ENCODE results near the gene FIBP. TPM values are rescaled to one million over a fixed set of nuclear protein-coding genes. Genes with fewer than 3 reads are reported as not detected.

FIBP gene
- 49.9 and 50.2 TPM in 2 replicates for total RNA-seq (2013; cell fraction: nucleolus; rRNA removed)
- total RNA-seq (2014; rRNA removed), result 144 and 155 TPM in 2 replicates
- 78.4 and 82.8 TPM in 2 replicates for total RNA-seq (2014; rRNA removed; fragmentation: Illumina TruSeq; extraction: Trizol)
- 100.0 and 103 TPM in 2 replicates for total RNA-seq (2021)
- polyA plus RNA-seq (2011; ENCODE audit: low read depth), result 49.6 TPM
- 79.6 and 89.1 TPM in 2 replicates for polyA plus RNA-seq (2011; rRNA removed)
- 118 and 169 TPM in 2 replicates for polyA plus RNA-seq (2011; cell fraction: cytosol; rRNA removed)
- 160 and 164 TPM in 2 replicates for polyA plus RNA-seq (2011; cell fraction: nucleus; rRNA removed)
- 79.5 and 80.5 TPM in 2 replicates for polyA plus RNA-seq (2012)
- 59.8 and 78.7 TPM in 2 replicates for polyA plus RNA-seq (2014; fragmentation: Illumina TruSeq; extraction: Trizol)
- 10 to 100 TPM; 65.1 to 80.7 TPM for polyA plus RNA-seq (2014; fragmentation: Nextera tagmentation; extraction: Ambion mirVana)
- polyA plus RNA-seq (2014; rRNA removed), result 169 and 197 TPM in 2 replicates
- polyA plus RNA-seq (2016; fragmentation: Nextera tagmentation; extraction: Ambion mirVana), result 100 to 1,000 TPM; 176 to 182 TPM
- polyA minus RNA-seq (2011; rRNA and poly(A)+ RNA removed), result 72.7 and 118 TPM in 2 replicates
- polyA minus RNA-seq (2011; cell fraction: cytosol; rRNA and poly(A)+ RNA removed), result 53.2 and 62.5 TPM in 2 replicates
- 58.6 and 92.6 TPM in 2 replicates for polyA minus RNA-seq (2011; cell fraction: nucleus; rRNA and poly(A)+ RNA removed)
- Bru-seq, nascent RNA, result percentile 80 among the genes with signal in this experiment
- BruChase-seq, experiment 1, labeled RNA remaining after a 6-hour chase, result percentile 78 among the genes with signal in this experiment
- percentile 73 among the genes with signal in this experiment for BruChase-seq, experiment 2, labeled RNA remaining after a 2-hour chase
- long read RNA-seq, experiment 1, transcript FIBP-201 (10 exons, 1,261 nt), result minor isoform, 22 of 138 reads
- long read RNA-seq, experiment 1, transcript FIBP-202 (10 exons, 1,248 nt), result major isoform, 104 of 138 reads
- long read RNA-seq, experiment 1, partial matches to known transcripts, result 4 of 138 reads
- long read RNA-seq, experiment 1, other reads (novel, unspliced or antisense), result 8 of 138 reads
- long read RNA-seq, experiment 2, transcript FIBP-201 (10 exons, 1,261 nt), result minor isoform, 35 of 250 reads
- long read RNA-seq, experiment 2, transcript FIBP-202 (10 exons, 1,248 nt), result major isoform, 197 of 250 reads
- long read RNA-seq, experiment 2, partial matches to known transcripts, result 7 of 250 reads
- long read RNA-seq, experiment 2, other reads (novel, unspliced or antisense), result 9 of 250 reads

GRCh38 chr11:65888163-65888814 lies at the start of gene FIBP:
TSS of gene FIBP (minus strand) at chr11:65888471. CDS start at chr11:65888418, 53 bp downstream.
- under 1% methylated on average over 46 of the region's 57 CpGs for WGBS (ENCODE audit: insufficient coverage, insufficient replicate concordance, low lambda C conversion rate, missing lambda C conversion rate)
- peak within 1 kb of the TSS; percentile 73 for H3K9ac ChIP-seq (ENCODE audit: control insufficient read depth, insufficient read depth, low read length)
- ChIA-PET POLR2A (interaction anchor here (0.5 to 7.4 kb wide), 35 partner anchors 9 to 1141 kb away, joined by 3 to 155 read pairs (median 5); partner anchors contain the start of genes BANF1, C11orf68, CFL1 and EIF1AD), SMC1A (ENCODE audit: uncharacterized antibody, unreplicated experiment) (interaction anchor here (0.6 to 6.7 kb wide), 12 partner anchors 12 to 273 kb away, joined by 3 to 52 read pairs (median 8); partner anchors contain the start of genes CFL1, FOSL1, KAT5 and MUS81), RAD21 (ENCODE audit: unreplicated experiment) (interaction anchor here (0.6 to 8.0 kb wide), 22 partner anchors 10 to 247 kb away, joined by 3 to 76 read pairs (median 4); partner anchors contain the start of genes BANF1, CFL1, EIF1AD and KAT5), CTCF (interaction anchor here (0.6 to 11.0 kb wide), 24 partner anchors 11 to 274 kb away, joined by 3 to 167 read pairs (median 6); partner anchors contain the start of genes CFL1, FOSL1, MUS81 and SART1)
- no peaks in the 10 kb centered on the region for H4K20me1 ChIP-seq (ENCODE audit: control insufficient read depth, insufficient read depth)
- H3K27ac ChIP-seq (ENCODE audit: control insufficient read depth, insufficient read depth), result peak within 1 kb of the TSS; percentile 84
- peaks cover 12 to 21% of the 10 kb centered on the region in 2 experiments for H3K36me3 ChIP-seq (ENCODE audit: control insufficient read depth in 2 of 2, insufficient read depth in 2 of 2, low read length in 1 of 2)
- in situ Hi-C loops (cut with MboI), result no loop called here
- peaks cover 29% of the 10 kb centered on the region for H3K4me1 ChIP-seq (ENCODE audit: control insufficient read depth, insufficient read depth, low read length)
- ATAC-seq (peak; percentile 69), FAIRE-seq (peak; percentile 13), DNase-seq (ENCODE audit: low read depth, low spot score) (peak; percentile 83)
- H3K4me3 ChIP-seq, result peak within 1 kb of the TSS; percentile 90
- intact Hi-C loops (cut with micrococcal nuclease; ENCODE audit: unreplicated experiment), result loop anchor here (1.0 to 2.0 kb wide), 3 partner anchors 29 to 101 kb away; partner anchors contain the start of genes CFL1 and SART1
- no peaks in the 10 kb centered on the region for H3K27me3 ChIP-seq (replicated peaks in 1 of 2; ENCODE audit: control insufficient read depth in 2 of 2, insufficient read depth in 2 of 2, low read length in 1 of 2)
- H3K79me2 ChIP-seq (ENCODE audit: control insufficient read depth, insufficient read depth, low read length), result peaks cover 48% of the 10 kb centered on the region
- H2AFZ ChIP-seq (ENCODE audit: control insufficient read depth, low read depth, low read length), result peak within 1 kb of the TSS; percentile 97
- H3K9me3 ChIP-seq (replicated peaks; ENCODE audit: control insufficient read depth, insufficient read depth, low read length), result no peaks in the 10 kb centered on the region
- H3K4me2 ChIP-seq (ENCODE audit: control insufficient read depth, insufficient read depth), result peak within 1 kb of the TSS; percentile 88
- no TSS peak for BruUV-seq (replicated peaks)
- TF ChIP-seq SPI1 (IDR thresholded peaks at IDR 0.05; ENCODE audit: borderline replicate concordance, insufficient read depth, low read depth, low read length), result peak; percentile 31; the same call in 1 of the 2 replicates
- no peak for TF ChIP-seq ZZZ3 (IDR thresholded peaks at IDR 0.05; ENCODE audit: control insufficient read depth, insufficient read length, low read depth)
- 0 out of 2 replicates have a peak, but pooled peaks have one; percentile 14 for TF ChIP-seq MEF2A (IDR thresholded peaks at IDR 0.05; ENCODE audit: insufficient read depth, low read depth, low read length)
- TF ChIP-seq LARP7 (IDR thresholded peaks at IDR 0.05), result 0 out of 2 replicates have a peak, but pooled peaks have one; percentile 54
- TF ChIP-seq, protein P1, sequence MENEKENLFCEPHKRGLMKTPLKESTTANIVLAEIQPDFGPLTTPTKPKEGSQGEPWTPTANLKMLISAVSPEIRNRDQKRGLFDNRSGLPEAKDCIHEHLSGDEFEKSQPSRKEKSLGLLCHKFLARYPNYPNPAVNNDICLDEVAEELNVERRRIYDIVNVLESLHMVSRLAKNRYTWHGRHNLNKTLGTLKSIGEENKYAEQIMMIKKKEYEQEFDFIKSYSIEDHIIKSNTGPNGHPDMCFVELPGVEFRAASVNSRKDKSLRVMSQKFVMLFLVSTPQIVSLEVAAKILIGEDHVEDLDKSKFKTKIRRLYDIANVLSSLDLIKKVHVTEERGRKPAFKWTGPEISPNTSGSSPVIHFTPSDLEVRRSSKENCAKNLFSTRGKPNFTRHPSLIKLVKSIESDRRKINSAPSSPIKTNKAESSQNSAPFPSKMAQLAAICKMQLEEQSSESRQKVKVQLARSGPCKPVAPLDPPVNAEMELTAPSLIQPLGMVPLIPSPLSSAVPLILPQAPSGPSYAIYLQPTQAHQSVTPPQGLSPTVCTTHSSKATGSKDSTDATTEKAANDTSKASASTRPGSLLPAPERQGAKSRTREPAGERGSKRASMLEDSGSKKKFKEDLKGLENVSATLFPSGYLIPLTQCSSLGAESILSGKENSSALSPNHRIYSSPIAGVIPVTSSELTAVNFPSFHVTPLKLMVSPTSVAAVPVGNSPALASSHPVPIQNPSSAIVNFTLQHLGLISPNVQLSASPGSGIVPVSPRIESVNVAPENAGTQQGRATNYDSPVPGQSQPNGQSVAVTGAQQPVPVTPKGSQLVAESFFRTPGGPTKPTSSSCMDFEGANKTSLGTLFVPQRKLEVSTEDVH (IDR thresholded peaks at IDR 0.05; ENCODE audit: low read depth, partially characterized antibody), result peak; percentile 27
- TF ChIP-seq, protein P2, sequence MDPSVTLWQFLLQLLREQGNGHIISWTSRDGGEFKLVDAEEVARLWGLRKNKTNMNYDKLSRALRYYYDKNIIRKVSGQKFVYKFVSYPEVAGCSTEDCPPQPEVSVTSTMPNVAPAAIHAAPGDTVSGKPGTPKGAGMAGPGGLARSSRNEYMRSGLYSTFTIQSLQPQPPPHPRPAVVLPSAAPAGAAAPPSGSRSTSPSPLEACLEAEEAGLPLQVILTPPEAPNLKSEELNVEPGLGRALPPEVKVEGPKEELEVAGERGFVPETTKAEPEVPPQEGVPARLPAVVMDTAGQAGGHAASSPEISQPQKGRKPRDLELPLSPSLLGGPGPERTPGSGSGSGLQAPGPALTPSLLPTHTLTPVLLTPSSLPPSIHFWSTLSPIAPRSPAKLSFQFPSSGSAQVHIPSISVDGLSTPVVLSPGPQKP (IDR thresholded peaks at IDR 0.05; ENCODE audit: low read depth, low read length), result peak; percentile 92
- peak; percentile 77 for TF ChIP-seq MLLT1 (IDR thresholded peaks at IDR 0.05)
- TF ChIP-seq KLF5 (IDR thresholded peaks at IDR 0.05; ENCODE audit: partially characterized antibody), result peak; percentile 36
- TF ChIP-seq BACH1 (IDR thresholded peaks at IDR 0.05; ENCODE audit: borderline replicate concordance), result peak; percentile 72; the same call in 1 of the 2 replicates
- TF ChIP-seq EGR1 (IDR thresholded peaks at IDR 0.05; ENCODE audit: borderline replicate concordance in 1 of 2, low read depth in 2 of 2, low read length in 2 of 2), result peak in 1 of 2 experiments; percentile 46; a peak in 1 of 3 replicates
- peak; percentile 66 for TF ChIP-seq HCFC1 (IDR thresholded peaks at IDR 0.05; ENCODE audit: low read length)

Data from GM12878 (cell line).